GM20431 (cell line): ENCODE data around the gene ELF2.
"Not testable (repeated sequence)": the region's sequence is repeated elsewhere in the genome, so short reads cannot be mapped to it uniquely, and the experiment has no call there.

ENCODE experiments used
- in situ Hi-C: fragments of 300-500 bp; cut with MseI, MboI; formaldehyde crosslinking; loops from one replicate; pipeline ENCODE4 v1.15.0; 2020; ENCODE audit warnings: low sequenced_read_pairs; ENCODE audit not compliant: unreplicated experiment

The ELF2 gene

DNA sequence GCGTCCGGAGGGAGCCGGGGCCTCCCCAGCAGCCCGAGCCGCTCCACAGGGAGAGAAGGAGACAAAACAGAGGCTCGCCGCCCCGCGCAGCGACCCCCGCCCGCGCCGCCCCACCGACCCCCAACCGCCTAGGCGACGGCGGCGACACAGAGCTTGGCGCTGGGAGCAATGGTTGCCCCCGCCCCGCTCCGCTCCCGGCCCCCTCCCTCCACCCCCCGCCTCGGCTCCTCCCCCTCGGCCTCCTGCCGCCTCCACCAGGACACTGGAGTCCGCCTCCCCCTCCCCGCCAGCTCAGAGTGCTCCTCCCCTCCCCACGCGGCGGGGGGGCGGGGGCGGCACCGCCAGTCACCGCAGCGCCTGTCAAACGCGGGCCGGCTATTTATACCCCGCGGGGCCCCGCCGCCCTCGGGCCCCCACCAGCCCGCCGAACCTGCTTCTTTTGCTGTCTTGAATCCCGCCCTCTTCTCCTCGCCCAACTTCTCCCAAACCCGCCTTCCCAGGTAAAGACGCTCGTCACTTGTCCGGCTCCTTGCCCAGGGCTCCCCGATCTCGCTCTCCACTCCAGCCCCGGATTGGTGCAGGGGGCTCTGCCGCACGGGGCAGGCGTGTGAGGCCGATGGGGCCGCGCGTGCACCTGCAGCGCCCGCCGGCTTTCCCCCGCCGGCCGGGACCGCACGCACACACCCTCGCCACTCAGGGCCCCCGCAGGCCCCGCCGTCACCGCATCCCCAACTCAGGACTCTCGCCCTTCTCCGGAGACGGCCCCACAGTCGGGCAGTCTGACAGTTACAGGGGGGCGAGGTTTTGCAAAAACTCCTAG is at the start of gene ELF2:
ELF2 (minus strand) TSS at position 170 of the 820 bp plus-strand sequence. CDS start 39,517 bp downstream, outside the sequence.
- in situ Hi-C loops: no loop called here

DNA sequence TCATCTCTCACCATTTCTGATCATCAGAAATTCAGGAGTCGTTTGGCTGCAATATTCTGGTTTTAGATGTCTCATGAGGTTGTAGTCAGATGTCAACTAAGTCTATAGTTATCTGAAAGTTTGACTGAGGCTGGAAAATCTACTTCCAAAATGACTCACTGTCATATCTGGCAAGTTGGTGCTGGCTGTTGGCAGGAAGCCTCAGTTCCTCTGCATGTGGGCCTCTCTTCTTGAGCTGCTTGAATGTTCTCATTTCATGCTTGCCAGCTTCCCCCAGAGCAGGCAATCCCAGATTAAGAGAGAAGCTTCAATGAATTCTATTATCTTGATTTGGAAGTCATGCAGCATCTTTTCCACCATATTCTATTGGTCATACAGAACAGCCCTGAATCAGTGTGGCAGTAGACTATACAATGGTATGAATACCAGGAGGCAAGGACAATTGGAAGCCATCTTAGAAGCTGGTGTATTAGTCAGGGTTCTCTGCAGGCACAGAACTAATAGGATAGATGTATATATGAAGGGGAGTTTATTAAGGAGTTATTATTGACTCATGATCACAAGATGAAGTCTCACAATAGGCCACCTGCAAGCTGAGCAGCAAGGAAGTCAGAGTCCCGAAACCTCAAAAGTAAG is 46.8 kb upstream of the ELF2 start:
- in situ Hi-C loops: no loop called here

DNA sequence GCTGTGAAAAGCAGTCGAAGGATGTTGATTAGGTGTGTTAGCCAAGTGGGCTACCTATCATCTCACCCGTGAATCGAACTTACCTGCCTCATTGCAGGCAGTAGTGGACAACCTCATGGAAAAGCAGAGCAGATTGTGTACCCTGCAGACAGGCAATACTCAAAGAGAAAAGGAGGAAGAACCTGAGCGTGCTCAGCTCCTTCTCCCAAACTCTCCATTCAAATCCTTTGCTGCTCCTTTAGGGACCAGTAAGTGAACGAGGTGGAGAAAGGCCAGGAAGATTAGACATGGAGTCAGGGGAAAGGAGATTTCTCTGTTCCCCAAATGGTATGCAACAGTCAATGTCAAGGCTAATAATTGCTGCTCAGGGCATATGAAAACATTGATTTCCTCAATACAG is 45.2 kb upstream of the ELF2 start:
- in situ Hi-C loops: no loop called here

DNA sequence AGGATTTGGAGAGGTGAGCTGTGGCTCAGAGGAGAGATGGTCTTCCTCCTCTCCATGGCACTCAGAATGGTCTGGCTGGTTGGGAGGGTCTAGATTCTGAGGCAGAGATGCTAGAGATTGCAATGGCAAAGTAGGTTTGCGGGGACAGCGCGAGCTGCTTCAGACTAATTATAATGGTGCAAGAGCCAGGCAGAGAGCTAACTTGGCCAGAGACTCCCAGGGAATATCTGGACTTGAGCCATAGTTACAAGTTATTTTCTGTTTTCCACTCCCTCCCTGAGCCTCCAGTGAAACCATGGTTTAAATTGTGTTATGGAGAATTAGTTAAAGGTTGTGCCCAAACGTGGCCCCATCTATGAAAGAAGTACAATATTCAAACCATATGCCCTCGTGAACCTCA is 44.7 kb upstream of the ELF2 start:
- in situ Hi-C loops: no loop called here

DNA sequence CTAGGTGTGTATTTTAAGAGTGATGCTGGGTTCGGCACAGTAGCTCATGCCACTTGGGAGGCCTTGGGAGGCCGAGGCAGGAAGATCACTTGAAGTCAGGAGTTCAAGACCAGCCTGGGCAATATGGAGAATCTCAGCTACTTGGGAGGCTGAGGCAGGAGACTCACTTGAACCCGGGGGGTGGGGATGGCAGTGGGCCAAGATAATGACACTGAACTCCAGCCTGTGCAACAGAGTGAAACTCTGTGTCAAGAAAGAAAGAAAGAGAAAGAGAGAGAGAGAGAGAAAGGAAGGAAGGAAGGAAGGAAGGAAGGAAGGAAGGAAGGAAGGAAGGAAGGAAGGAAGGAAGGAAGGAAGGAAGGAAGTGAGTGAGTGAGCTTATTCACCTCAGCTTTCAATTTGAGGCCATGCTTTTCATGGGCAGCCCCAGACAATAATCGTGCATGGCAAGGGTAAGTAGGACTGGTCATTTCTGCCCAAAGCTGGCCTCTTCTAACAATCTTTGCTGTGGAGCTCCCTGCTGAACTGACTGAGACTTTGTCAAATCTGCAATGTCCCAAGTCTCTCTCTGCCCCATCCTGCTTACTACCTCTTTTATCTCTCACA is 42.5 kb upstream of the ELF2 start:
- in situ Hi-C loops: no loop called here

DNA sequence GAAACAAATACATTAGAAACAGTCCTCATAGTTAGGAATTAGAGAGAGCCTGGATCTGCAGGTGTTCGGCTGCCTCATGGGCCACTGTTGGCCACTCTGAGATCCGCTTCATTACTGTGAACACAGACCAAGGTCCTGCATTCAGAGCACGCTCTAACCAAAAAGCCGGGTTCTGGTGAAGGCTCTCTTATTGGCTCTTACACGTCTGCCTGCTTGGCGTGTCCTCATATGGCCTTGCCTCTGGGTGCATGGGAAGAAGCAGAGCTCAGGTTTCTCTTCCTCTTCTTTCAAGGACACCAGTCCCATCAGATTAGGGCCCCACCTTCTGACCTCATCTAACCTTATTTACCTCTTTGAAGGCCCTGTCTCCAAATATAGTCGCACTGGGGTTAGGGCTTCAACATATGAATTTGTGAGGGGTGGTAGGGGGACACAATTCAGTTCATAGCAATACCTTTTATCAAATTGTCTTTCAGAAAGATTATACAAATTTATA is 37.1 kb upstream of the ELF2 start:
- in situ Hi-C loops: no loop called here

DNA sequence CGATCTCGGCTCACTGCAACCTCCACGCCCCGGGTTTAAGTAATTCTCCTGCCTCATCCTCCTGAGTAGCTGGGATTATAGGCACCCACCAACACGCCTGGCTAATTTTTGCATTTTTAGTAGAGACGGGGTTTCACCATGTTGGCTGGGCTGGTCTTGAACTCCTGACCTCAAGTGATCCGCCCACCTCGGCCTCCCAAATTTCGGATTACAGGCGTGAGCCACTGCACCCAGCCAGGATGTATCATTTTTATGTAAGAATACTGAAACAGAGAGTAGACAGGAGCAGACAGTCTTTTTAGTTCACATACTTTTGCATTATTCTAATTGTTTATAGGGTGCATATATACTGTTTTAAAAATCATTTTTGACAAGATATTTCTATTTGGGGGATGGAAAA is 36.6 kb upstream of the ELF2 start:
- in situ Hi-C loops: not testable (repeated sequence)

DNA sequence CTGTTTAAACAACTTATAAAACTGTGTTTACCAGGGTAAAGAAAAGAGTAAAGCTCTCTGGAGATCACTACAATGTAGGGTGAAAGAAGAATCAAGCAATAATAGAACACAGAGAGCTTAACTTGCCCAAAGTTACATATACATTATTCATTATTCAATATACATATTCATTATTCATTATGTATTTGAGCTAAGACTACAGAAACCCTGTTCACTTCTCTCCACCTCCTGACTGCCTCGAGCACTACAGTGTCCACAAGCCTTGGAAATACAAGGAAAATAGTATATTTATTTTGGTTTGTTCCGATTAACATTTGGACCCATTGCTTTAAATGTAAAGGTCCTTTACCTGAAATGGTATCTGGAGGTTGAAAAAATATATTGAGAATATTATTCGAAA is 35.9 kb upstream of the ELF2 start:
- in situ Hi-C loops: no loop called here

DNA sequence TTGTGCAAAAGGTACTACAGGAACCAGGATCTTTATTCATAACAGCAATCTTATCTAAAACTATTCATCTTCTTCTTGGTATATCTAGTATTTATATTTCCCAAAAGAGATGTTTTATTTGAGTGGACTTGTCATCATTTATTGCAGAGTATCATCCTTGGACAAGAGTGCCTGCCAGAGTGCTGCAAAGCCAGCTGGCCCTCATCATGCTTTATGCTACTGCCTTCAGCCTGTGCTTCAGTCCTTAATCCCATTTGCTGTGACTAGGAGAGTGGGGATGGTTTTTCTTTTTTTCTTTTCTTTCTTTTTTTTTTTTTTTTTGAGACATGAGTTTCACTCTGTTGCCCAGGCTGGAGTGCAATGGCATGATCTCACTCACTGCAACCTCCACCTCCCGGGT is 33.5 kb upstream of the ELF2 start:
- in situ Hi-C loops: no loop called here

DNA sequence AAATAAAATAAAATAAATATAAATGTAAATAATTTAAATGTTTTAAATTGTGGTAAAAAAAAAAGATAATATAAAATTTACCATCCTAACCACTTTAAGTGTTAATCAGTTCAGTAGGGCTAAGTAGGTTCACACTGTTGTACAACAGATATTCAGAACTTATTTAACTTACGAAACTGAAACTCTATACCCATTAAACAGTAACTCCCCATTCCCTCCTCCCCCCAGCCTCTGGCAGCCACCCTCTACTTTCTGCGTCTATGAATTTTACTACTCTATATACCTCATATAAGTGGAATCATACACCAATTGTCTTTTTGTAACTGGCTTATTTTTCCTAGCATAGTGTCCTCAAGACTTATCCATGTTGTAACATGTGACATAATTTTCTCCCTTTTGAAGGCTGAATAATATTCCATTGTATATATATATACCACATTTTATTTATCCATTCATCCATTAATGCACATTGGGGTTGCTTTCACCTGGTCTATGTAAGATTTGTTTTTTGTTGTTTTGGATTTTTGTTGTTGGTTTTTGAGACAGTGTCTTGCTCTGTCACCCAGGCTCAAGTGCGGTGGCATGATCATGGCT is 32.5 kb upstream of the ELF2 start:
- in situ Hi-C loops: no loop called here

DNA sequence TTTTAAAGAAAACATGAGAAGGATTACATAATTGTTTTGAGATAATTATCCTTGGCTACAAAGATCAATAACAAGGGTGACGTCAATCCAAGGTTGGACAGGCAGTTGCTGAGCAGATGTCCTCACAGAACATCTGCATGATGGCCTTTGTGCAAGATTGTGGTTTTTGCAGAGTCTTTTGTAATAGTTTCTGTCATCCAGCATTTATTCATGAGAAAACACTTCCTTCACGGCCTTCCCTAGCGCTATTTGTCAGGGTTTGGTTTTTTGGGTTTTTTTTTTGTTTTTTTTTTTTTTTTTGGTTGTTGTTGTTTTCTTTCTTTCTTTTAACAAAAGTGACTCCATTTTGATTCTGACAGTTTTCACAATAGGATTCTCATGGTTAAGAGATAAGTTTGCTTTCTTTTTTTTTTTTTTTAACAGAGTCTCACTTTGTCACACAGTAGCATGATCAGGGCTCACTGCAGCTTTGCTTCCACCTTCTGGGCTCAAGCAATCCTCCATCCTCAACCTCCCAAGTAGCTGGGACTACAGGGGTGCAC is 31.5 kb upstream of the ELF2 start:
- in situ Hi-C loops: no loop called here

DNA sequence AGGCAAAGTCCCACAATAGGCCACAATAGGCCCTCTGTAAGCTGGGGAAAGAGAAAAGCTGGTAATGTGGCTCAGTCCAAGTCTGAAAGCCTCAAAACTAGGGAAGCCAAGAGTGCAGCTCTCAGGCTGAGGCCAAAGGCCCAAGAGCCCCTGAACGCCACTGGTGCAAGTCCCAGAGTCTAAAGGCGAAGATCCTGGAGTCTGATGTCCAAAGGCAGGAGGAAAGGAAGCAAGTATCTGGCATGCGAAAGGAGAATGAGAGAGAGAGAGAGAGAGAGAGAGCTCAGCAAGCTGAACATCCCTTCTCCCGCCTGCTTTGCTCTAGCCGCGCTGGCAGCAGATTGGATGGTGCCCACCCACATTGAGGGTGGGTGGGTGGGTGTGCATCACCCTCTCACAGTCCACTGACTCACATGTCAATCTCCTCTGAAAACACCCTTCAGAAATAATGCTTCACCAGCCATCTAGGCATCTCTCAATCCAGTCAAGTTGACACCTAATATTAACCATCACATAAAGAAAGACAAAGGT is 30.9 kb upstream of the ELF2 start:
- in situ Hi-C loops: no loop called here

DNA sequence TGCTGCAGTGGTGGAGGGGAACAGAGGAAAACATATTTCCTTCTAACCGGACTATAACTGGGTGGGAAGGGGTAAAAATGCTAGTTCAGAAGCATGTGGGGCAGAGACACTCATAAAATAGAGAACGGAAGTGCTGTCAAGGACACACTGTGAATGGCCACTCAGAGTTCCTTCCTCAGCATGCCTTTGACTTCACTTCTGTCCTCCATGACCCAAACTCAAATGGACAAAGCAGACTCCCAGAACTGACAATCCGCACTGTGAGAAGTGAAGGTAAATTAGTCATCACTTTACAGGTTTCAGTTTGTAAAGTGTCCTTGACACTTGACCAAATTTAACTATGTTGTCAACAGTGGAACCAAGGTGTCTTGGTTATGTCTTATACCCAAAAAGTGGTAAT is 30.2 kb upstream of the ELF2 start:
- in situ Hi-C loops: no loop called here

DNA sequence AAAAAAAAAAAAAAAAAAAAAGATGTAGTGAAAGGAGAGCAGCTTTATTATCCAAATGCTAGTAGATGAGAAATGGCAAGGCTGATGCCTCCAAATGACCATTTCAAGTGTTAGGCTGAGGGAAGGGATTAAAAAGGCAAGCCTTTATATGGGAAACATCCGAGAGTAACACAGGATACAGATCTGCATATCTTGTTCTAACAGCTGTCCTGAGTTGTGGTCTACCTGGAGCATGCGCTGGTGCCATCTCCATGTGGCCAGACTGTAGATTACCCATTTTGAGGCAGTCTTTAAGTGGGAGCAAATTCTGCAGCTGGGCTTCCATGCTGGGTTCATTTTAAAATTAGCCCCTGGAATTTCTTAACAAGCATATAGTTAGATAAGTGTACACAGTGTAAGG is 26.0 kb upstream of the ELF2 start:
- in situ Hi-C loops: no loop called here

DNA sequence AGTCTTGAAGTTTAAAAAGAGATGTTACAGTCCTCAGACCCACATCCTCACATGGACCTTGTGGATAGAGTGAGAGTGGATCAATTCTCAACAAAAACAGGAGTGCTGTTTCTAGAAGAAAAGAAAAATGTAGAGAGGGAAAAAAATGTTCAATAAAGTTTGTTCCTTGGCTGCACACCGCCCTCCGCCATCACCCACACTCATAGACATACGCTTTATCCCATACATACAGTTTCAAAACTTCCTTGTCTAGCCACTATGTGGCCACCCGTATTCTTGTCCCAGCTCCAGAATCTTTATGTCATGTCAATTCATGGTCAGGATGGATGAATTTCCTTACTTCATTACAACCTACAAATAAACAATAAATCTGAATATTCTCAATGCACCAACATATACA is 23.5 kb upstream of the ELF2 start:
- in situ Hi-C loops: no loop called here

DNA sequence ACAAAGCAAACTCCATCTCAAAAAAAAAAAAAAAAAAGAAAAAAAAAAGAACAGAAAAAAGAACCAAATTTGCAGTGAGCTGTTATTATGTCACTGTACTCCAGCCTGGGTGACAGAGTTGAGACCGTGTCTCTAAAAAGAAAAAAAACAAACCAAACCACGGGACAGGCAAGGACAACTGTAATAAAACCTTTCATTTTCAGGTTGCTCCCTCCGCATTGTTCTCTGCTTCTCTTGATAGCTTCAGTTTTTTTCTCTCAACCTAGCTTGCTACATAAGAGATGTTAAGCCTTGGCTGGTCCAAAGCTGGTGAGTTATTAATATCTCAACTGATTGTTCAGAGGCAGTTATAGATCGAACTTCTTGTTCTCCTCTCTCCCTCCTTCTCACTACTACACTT is 23.1 kb upstream of the ELF2 start:
- in situ Hi-C loops: no loop called here

DNA sequence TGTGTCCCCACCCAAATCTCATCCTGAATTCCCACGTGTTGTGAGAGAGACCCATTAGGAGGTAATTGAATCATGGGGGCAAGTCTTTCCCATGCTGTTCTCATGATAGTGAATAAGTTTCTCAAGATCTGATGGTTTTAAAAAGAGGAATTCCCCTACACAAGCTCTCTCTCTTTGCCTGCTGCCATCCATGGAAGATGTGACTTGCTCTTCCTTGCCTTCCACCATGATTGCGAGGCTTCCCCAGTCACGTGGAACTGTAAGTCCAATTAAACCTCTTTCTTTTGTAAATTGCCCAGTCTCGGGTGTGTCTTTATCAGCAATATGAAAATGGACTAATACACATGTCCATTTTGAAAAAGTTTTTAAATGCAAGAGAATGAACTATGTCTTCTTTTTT is 20.2 kb upstream of the ELF2 start:
- in situ Hi-C loops: not testable (repeated sequence)

DNA sequence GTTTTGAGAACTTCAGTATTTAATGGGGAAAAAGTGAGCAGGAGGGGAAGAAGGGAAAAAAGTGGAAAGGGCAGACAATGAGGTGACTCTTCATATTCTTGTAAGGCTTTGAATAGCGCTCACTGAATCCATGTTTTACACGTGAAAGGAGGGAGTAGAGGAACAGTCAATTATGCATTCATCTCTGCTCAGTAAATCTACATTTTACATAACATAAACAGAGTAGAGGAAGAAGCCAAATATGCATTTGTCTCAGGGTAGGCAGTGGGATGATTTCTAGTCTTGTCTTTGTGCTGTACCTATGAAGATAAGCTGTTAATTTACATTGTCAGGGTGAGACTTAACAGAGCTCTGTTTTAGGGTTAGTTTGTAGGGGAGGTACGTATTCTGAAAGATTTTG is 19.4 kb upstream of the ELF2 start:
- in situ Hi-C loops: no loop called here

DNA sequence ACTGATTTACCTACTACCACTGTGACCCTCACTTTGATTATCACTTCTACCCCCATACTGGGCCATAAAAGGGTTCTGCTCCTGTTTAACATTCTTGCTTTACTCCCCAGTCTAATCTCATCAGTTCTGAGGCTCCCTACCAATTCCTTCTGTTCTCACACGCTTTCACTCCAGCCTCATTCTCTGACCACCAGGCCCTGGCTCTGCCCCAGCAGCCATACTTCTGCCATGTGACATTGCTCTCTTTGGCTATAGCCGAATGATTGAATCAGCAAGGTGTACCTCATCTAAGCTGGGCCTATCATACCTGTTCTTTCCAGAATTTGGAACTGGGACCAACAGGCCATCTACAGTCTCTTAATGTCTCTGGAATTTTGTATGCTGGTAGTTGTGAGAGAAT is 14.4 kb upstream of the ELF2 start:
- in situ Hi-C loops: no loop called here

DNA sequence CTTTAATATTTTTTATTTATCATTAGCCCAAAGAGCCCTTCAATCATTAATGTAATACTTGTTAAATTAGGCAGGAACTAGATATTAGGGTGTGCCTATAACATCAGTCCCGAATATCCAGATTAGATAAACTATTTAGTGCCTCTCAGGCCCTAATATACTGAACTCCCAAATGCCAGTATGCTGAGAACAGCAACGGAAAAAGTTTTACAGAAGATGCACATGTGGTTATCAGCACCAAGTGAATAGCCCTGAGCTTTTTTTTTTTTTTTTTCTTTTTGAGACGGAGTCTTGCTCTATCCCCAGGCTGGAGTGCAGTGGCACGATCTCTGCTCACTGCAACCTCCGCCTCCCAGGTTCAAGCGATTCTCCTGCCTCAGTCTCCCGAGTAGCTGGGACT is 13.0 kb upstream of the ELF2 start:
- in situ Hi-C loops: no loop called here

DNA sequence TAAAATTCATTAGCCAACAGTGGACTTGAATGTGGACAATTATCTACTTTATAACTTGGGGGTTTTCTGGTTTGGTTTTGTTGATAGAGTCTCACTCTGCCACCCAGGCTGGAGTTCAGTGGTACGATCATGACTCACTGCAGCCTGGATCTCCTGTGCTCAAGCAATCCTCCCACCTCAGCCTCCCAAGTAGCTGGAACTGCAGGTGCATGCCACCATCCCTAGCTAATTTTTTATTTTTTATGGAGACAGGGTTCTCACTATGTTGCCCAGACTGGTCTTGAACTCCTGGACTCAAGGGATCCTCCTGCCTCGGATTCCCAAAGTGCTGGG is 12.4 kb upstream of the ELF2 start:
- in situ Hi-C loops: no loop called here
